CD4-positive, alpha-beta memory T cell (primary cell): ENCODE data around the gene CPNE4. TPM values are rescaled to one million over a fixed set of nuclear protein-coding genes. Genes with fewer than 3 reads are reported as not detected.
"Not testable (repeated sequence)": the region's sequence is repeated elsewhere in the genome, so short reads cannot be mapped to it uniquely, and the experiment has no call there.

ENCODE experiments used
- CTCF ChIA-PET: fragments of 350-600 bp; sonication (Branson Sonifier 250); formaldehyde crosslinking; loops from one replicate; lab custom pipeline; 2021; ENCODE audit warnings: inconsistent platforms; ENCODE audit not compliant: partially characterized antibody; lab: Charles Lee
- POLR2A ChIA-PET: fragments of 350-600 bp; sonication (Branson Sonifier 250); formaldehyde crosslinking; loops from one replicate; lab custom pipeline; 2021; ENCODE audit not compliant: partially characterized antibody; lab: Charles Lee
- DNase-seq, 5 donors: peaks; one replicate each; pipeline versions ENCODE4 v3.0.0 to v3.0.0-alpha.2; 2020 to 2022; ENCODE audit warnings: mixed read lengths in 1 of 5
- H3K27ac ChIP-seq: one replicate; pipeline ENCODE4 v1.7.0; 2013; ENCODE audit warnings: low read depth, low read length
- H3K27me3 ChIP-seq: 2 replicates; pipeline ENCODE4 v1.7.0; 2013; ENCODE audit warnings: mild to moderate bottlenecking, low read length, moderate library complexity; ENCODE audit not compliant: insufficient read depth
- H3K36me3 ChIP-seq: 2 replicates; pipeline ENCODE4 v1.7.0; 2013; ENCODE audit warnings: mild to moderate bottlenecking, low read length, moderate library complexity; ENCODE audit not compliant: insufficient read depth
- H3K4me1 ChIP-seq: 2 replicates; pipeline ENCODE4 v1.7.0; 2013; ENCODE audit warnings: mild to moderate bottlenecking, low read length, moderate library complexity; ENCODE audit not compliant: insufficient read depth
- H3K4me3 ChIP-seq, 2 donors: one replicate each; pipeline ENCODE4 v1.7.0; 2013; ENCODE audit warnings: low read length in 2 of 2, mild to moderate bottlenecking in 1 of 2
- H3K9me3 ChIP-seq, 2 donors: one replicate each; pipeline ENCODE4 v1.7.0; 2013; ENCODE audit warnings: low read length in 2 of 2, control low read depth in 1 of 2; ENCODE audit not compliant: control insufficient read depth in 1 of 2
- H3K27ac Mint-ChIP-seq, 7 donors: one replicate each; pipeline ENCODE4 v1.8.0; 2020 to 2021; ENCODE audit warnings: mixed read lengths in 7 of 7, mild to moderate bottlenecking in 6 of 7, inconsistent platforms in 3 of 7, moderate library complexity in 3 of 7
- H3K27me3 Mint-ChIP-seq, 2 donors: one replicate each; pipeline ENCODE4 v1.8.0; 2020 to 2021; ENCODE audit warnings: mixed read lengths in 2 of 2
- H3K36me3 Mint-ChIP-seq, 2 donors: one replicate each; pipeline ENCODE4 v1.8.0; 2020 to 2021; ENCODE audit warnings: mixed read lengths in 2 of 2, inconsistent platforms in 1 of 2, mild to moderate bottlenecking in 1 of 2
- H3K4me1 Mint-ChIP-seq, 4 donors: one replicate each; pipeline ENCODE4 v1.8.0; 2020 to 2021; ENCODE audit warnings: mixed read lengths in 4 of 4, mild to moderate bottlenecking in 1 of 4
- H3K4me3 Mint-ChIP-seq, 8 donors: one replicate each; pipeline ENCODE4 v1.8.0; 2020 to 2021; ENCODE audit warnings: mixed read lengths in 8 of 8, mild to moderate bottlenecking in 7 of 8, moderate library complexity in 6 of 8, inconsistent platforms in 3 of 8
- H3K9me3 Mint-ChIP-seq, 8 donors: one replicate each; pipeline ENCODE4 v1.8.0; 2020 to 2021; ENCODE audit warnings: mixed read lengths in 8 of 8, mild to moderate bottlenecking in 5 of 8, inconsistent platforms in 3 of 8, moderate library complexity in 1 of 8
- intact Hi-C: fragments of 100-400 bp; cut with micrococcal nuclease; formaldehyde crosslinking; loops from one replicate; pipeline ENCODE4 v1.15.1; 2023
- polyA plus RNA-seq, 2 donors: library from polyadenylated mRNA; unstranded; fragments of 300-500 nt; fragmentation: Illumina TruSeq; gene quantifications; one replicate each; pipeline ENCODE4 v1.2.3, GENCODE V29; 2021
- total RNA-seq, 2 experiments: library from RNA; stranded (reverse); gene quantifications; one replicate each; pipeline ENCODE4 v1.2.3, GENCODE V29; 2021

CPNE4 gene
- total and polyA plus RNA-seq, 4 experiments from 2014 or later, result not detected

DNA sequence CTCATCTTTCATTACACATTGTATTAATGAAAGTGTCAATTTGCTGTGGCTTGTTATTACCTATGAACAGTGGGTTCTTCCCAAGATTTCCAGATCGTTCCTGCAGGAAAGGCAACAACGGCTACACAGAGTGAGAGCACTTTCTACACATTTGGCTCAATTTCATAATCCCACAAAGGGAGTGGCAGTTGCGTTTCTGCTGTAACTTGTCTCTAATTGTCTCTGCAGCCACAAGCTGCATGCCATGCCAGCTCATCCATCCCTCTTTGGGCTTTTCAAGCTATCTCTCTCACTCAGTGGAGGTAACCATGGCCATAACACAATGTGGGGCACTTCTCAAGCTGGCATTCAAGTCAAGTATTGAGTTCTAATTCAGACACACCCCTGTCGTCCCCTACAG, 27.7 kb upstream of the CPNE4 start:
- ChIA-PET CTCF (no interaction called here), POLR2A (no interaction called here)
- no peak for DNase-seq

DNA sequence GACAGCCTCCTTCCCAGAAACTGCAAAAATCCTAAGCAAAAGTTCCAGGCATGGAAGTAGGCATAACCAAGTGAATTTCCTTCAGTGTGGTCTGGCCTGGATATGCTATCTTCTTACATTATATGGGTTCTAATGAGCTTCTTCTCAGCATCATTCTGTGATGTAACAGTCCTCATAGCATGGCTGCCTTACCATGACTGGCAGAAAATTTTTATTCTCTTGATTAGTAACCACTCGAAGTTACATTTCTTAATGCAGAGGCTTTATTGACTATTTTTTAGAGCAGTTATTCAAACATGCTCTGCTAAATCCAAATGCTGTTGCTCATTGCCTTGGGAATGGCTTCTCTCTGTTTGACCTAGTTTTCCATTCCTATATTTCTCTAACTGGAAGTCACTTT, 21.1 kb upstream of the CPNE4 start:
- Mint-ChIP-seq H3K9me3 (peaks cover 0 to 6% (median 2%) of the 10 kb centered on the region in 8 donors), H3K27ac (no peak overlapping the region), H3K4me3 (no peak overlapping the region), H3K27me3 (peaks cover 4 to 12% of the 10 kb centered on the region in 2 donors), H3K36me3 (no peaks in the 10 kb centered on the region), H3K4me1 (no peaks in the 10 kb centered on the region)
- H3K27me3 ChIP-seq, result no peaks in the 10 kb centered on the region
- no peak for DNase-seq
- no peaks in the 10 kb centered on the region for H3K9me3 ChIP-seq
- H3K36me3 ChIP-seq, result no peaks in the 10 kb centered on the region
- H3K27ac ChIP-seq, result no peak overlapping the region
- H3K4me3 ChIP-seq, result no peak overlapping the region
- ChIA-PET POLR2A (no interaction called here), CTCF (no interaction called here)
- intact Hi-C loops, result no loop called here
- no peaks in the 10 kb centered on the region for H3K4me1 ChIP-seq

More for the DNA sequence above, 27.7 kb upstream of the CPNE4 start:
- Mint-ChIP-seq H3K27ac (no peak overlapping the region), H3K27me3 (peaks cover 3 to 13% of the 10 kb centered on the region in 2 donors), H3K36me3 (no peaks in the 10 kb centered on the region), H3K4me1 (no peaks in the 10 kb centered on the region), H3K4me3 (no peak overlapping the region), H3K9me3 (peaks cover 0 to 9% (median 0%) of the 10 kb centered on the region in 8 donors)
- no peak overlapping the region for H3K27ac ChIP-seq
- H3K4me3 ChIP-seq, result no peak overlapping the region
- intact Hi-C loops, result no loop called here
- no peaks in the 10 kb centered on the region for H3K27me3 ChIP-seq
- no peaks in the 10 kb centered on the region for H3K4me1 ChIP-seq
- no peaks in the 10 kb centered on the region for H3K9me3 ChIP-seq
- H3K36me3 ChIP-seq, result no peaks in the 10 kb centered on the region

DNA sequence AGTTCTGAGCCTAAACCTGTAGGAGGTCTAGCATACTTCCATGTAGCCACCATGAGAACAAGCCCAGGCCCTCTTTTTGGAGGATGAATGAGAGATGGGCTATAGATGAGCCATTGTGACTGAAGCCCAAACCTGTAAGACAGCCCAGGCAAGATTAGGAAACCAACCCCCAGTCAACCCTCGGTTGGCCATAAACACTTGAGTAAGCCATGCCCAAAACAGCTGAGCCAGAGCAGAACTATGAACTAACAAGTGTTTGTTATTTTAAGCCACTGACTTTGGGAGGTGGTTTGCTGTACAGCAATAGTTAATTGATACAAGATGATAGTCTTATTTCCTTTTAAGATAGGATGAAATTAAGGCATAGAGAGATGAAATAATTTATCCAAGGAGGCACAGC, 12.4 kb upstream of the CPNE4 start:
- Histone ChIP-seq H3K27me3 (no peaks in the 10 kb centered on the region), H3K36me3 (no peaks in the 10 kb centered on the region), H3K4me1 (no peaks in the 10 kb centered on the region), H3K27ac (no peak overlapping the region), H3K4me3 (no peak overlapping the region), H3K9me3 (no peaks in the 10 kb centered on the region)
- POLR2A ChIA-PET, result no interaction called here
- CTCF ChIA-PET, result no interaction called here
- intact Hi-C loops, result no loop called here
- H3K27ac Mint-ChIP-seq, result no peak overlapping the region
- no peak for DNase-seq
- H3K4me1 Mint-ChIP-seq, result no peaks in the 10 kb centered on the region
- H3K9me3 Mint-ChIP-seq, result peaks cover 0 to 5% (median 0%) of the 10 kb centered on the region in 8 donors
- no peaks in the 10 kb centered on the region for H3K36me3 Mint-ChIP-seq
- no peaks in the 10 kb centered on the region for H3K27me3 Mint-ChIP-seq
- no peak overlapping the region for H3K4me3 Mint-ChIP-seq

DNA sequence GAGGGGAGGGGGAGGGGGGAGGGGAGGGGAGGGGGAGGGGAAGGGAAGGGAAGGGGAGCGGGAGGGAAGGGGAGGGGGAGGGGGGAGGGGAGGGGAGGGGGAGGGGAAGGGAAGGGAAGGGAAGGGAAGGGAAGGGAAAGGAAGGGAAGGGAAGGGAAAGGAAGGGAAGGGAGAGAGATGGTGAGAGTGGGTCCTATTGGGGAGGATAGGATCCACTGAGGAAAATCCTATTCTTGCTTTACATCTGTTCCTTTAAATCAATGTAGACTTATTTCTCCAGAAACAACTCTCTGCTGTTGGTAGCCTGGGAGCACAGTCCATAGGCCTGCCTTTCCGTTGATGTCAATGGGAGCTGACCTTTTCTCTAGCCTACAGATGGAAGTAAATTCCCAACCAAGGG, 10.1 kb upstream of the CPNE4 start:
- H3K27ac ChIP-seq, POLR2A ChIA-PET, CTCF ChIA-PET, H3K9me3 ChIP-seq, H3K9me3 Mint-ChIP-seq, H3K4me1 ChIP-seq, H3K27me3 ChIP-seq, H3K36me3 Mint-ChIP-seq, intact Hi-C loops, H3K4me1 Mint-ChIP-seq, DNase-seq, H3K36me3 ChIP-seq, H3K4me3 Mint-ChIP-seq, H3K4me3 ChIP-seq, H3K27me3 Mint-ChIP-seq, H3K27ac Mint-ChIP-seq: not testable (repeated sequence)

DNA sequence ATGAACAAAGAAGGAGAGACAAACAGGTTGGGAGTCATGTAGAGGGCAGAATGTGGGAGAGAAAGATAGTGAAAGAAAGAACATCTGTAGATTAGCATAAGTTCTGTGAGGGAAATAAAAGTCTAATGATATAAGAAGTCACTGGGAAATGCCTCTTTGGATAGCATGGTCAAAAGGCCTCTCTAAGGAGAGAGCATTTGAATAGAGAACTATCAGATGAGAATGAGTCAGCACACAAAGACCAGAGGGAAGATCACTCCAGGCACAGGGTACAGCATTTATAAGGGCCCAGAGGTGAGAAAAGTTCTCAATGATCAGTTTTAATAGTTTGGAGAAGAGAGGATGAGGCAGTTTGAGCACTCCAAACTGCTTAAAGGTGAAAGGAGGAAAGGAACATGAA, 7.9 kb upstream of the CPNE4 start:
- no peak overlapping the region for H3K4me3 Mint-ChIP-seq
- peaks cover 7 to 8% of the 10 kb centered on the region in 2 donors for H3K27me3 Mint-ChIP-seq
- no peak for DNase-seq
- Histone ChIP-seq H3K27ac (no peak overlapping the region), H3K36me3 (no peaks in the 10 kb centered on the region), H3K4me3 (no peak overlapping the region), H3K27me3 (no peaks in the 10 kb centered on the region), H3K4me1 (no peaks in the 10 kb centered on the region), H3K9me3 (no peaks in the 10 kb centered on the region)
- POLR2A ChIA-PET, result no interaction called here
- no peaks in the 10 kb centered on the region for H3K4me1 Mint-ChIP-seq
- peaks cover 0 to 4% (median 0%) of the 10 kb centered on the region in 8 donors for H3K9me3 Mint-ChIP-seq
- no peak overlapping the region for H3K27ac Mint-ChIP-seq
- CTCF ChIA-PET, result no interaction called here
- H3K36me3 Mint-ChIP-seq, result no peaks in the 10 kb centered on the region
- intact Hi-C loops, result no loop called here

DNA sequence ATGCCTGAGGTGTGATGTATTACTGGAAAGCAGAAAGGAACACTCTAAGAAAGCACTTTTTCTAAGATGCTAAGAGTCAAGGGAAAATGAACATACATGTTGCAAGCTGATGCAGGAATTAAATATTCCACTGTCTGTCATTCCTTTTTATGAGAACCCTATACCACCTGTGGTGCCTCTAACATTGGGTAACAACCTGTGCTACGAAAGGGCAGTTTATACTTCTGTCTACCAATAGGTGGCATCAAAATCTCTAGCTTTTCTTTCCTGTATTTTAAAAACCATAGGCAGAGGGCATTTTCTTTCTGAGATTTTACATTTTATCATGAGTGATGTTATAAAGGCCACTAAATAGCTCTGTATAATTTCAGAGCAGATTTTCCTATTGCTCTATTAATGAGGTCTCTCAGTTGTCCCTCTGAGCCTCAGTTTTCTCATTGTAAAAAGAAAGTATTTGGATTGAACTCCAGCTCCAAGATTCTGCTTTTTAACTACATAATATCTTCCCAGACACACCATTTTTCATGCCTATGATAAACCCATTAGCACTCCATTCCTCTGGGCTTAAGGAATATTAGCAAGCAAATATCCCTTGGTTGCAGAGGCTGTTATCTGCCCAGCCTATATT, 3.5 kb upstream of the CPNE4 start:
- Mint-ChIP-seq H3K4me1 (peaks cover 4 to 17% (median 11%) of the 10 kb centered on the region in 4 donors), H3K9me3 (peaks cover 0 to 12% (median 1%) of the 10 kb centered on the region in 8 donors), H3K4me3 (no peak overlapping the region), H3K27me3 (peaks cover 30 to 41% of the 10 kb centered on the region in 2 donors), H3K36me3 (peaks cover 0 to 3% of the 10 kb centered on the region in 2 donors), H3K27ac (no peak overlapping the region)
- H3K27ac ChIP-seq, result no peak overlapping the region
- H3K9me3 ChIP-seq, result no peaks in the 10 kb centered on the region
- POLR2A ChIA-PET, result no interaction called here
- no peak overlapping the region for H3K4me3 ChIP-seq
- H3K27me3 ChIP-seq, result peaks cover 22% of the 10 kb centered on the region
- CTCF ChIA-PET, result interaction anchor here (0.6 to 1.4 kb wide), 5 partner anchors 9 to 1308 kb away, joined by 3 to 4 read pairs (median 3); no protein-coding TSS in a partner anchor
- peaks cover 9% of the 10 kb centered on the region for H3K4me1 ChIP-seq
- intact Hi-C loops, result no loop called here
- H3K36me3 ChIP-seq, result no peaks in the 10 kb centered on the region
- no peak for DNase-seq

DNA sequence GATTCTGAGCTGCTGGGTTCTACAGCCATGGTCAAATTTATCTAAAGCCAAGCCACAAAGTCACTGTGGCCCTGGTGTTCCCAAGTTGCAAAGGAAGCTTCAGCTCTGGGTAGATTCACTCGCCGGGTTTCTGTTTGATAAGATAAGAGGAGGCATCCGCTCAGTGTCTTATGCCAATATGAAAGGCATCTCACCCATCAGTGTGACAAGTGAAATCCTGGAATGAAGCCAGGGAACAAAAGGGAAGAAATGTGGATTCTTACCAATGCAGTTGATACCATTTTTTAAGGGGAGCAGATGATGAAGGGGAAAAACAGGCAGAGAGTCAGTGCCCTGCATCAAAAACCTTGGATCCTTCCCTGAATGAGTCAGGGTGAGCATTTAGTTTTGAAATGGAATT, 2.8 kb upstream of the CPNE4 start:
- H3K4me3 ChIP-seq, result no peak overlapping the region
- no peak for DNase-seq
- H3K36me3 ChIP-seq, result no peaks in the 10 kb centered on the region
- peaks cover 0 to 15% (median 1%) of the 10 kb centered on the region in 8 donors for H3K9me3 Mint-ChIP-seq
- H3K27me3 Mint-ChIP-seq, result peaks cover 37 to 45% of the 10 kb centered on the region in 2 donors
- intact Hi-C loops, result no loop called here
- H3K27ac Mint-ChIP-seq, result no peak overlapping the region
- peaks cover 0 to 3% of the 10 kb centered on the region in 2 donors for H3K36me3 Mint-ChIP-seq
- ChIA-PET CTCF (interaction anchor here (0.6 to 1.4 kb wide), 3 partner anchors 8 to 1307 kb away, joined by 3 to 4 read pairs (median 3); no protein-coding TSS in a partner anchor), POLR2A (no interaction called here)
- no peak overlapping the region for H3K4me3 Mint-ChIP-seq
- no peak overlapping the region for H3K27ac ChIP-seq
- H3K4me1 ChIP-seq, result peaks cover 9% of the 10 kb centered on the region
- no peaks in the 10 kb centered on the region for H3K9me3 ChIP-seq
- peaks cover 26% of the 10 kb centered on the region for H3K27me3 ChIP-seq
- peaks cover 4 to 17% (median 11%) of the 10 kb centered on the region in 4 donors for H3K4me1 Mint-ChIP-seq
